Ishikawa (cell line): ENCODE results near the gene NKAIN2.

Source experiments
- CEBPB ChIP-seq: IDR thresholded peaks from 2 replicates; pipeline ENCODE4 v1.6.1; 2012
- CREB1 ChIP-seq: IDR thresholded peaks from 2 replicates; pipeline ENCODE4 v1.6.1; 2012; ENCODE audit warnings: low read depth
- EGR1 ChIP-seq: IDR thresholded peaks from 2 replicates; pipeline ENCODE4 v1.6.1; 2012
- EP300 ChIP-seq: IDR thresholded peaks from 2 replicates; pipeline ENCODE4 v1.6.1; 2012; ENCODE audit warnings: borderline replicate concordance
- FOXM1 ChIP-seq: IDR thresholded peaks from 2 replicates; pipeline ENCODE4 v1.6.1; 2012; ENCODE audit warnings: low read depth, borderline replicate concordance
- MAX ChIP-seq: IDR thresholded peaks from 2 replicates; pipeline ENCODE4 v1.6.1; 2012
- NFIC ChIP-seq: IDR thresholded peaks from 2 replicates; pipeline ENCODE4 v1.6.1; 2012
- RAD21 ChIP-seq: IDR thresholded peaks from 2 replicates; pipeline ENCODE4 v1.6.1; 2012; ENCODE audit warnings: low read depth
- REST ChIP-seq: IDR thresholded peaks from 2 replicates; pipeline ENCODE4 v1.6.1; 2012; ENCODE audit warnings: low read depth, mild to moderate bottlenecking
- TAF1 ChIP-seq: IDR thresholded peaks from 2 replicates; pipeline ENCODE4 v1.6.1; 2012; ENCODE audit warnings: low read depth, mild to moderate bottlenecking
- TCF12 ChIP-seq: IDR thresholded peaks from 2 replicates; pipeline ENCODE4 v1.6.1; 2012; ENCODE audit warnings: low read depth
- TEAD4 ChIP-seq: IDR thresholded peaks from 2 replicates; pipeline ENCODE4 v1.6.1; 2012
- USF1 ChIP-seq: IDR thresholded peaks from 2 replicates; pipeline ENCODE4 v1.6.1; 2012
- YY1 ChIP-seq: IDR thresholded peaks from 2 replicates; pipeline ENCODE4 v1.6.1; 2012; ENCODE audit warnings: low read depth
- ZBTB7A ChIP-seq: IDR thresholded peaks from 2 replicates; pipeline ENCODE4 v1.6.1; 2012; ENCODE audit warnings: low read depth

NKAIN2 gene

GRCh38 chr6:123888771-123889513 is 85.3 kb downstream of the NKAIN2 start:
- TF ChIP-seq ZBTB7A (no peak), TCF12 (no peak), RAD21 (no peak), EP300 (no peak), TAF1 (no peak), FOXM1 (no peak), USF1 (no peak), EGR1 (no peak)

GRCh38 chr6:123895346-123895745 is 91.7 kb downstream of the NKAIN2 start:
- TF ChIP-seq TAF1 (no peak), REST (peak; percentile 67; the same call in 1 of the 2 replicates)

GRCh38 chr6:123895806-123896205 is 92.1 kb downstream of the NKAIN2 start:
- no peak for TF ChIP-seq CREB1
- no peak for TF ChIP-seq NFIC
- TF ChIP-seq TCF12 = no peak
- no peak for TF ChIP-seq RAD21
- no peak for TF ChIP-seq MAX
- no peak for TF ChIP-seq USF1
- no peak for TF ChIP-seq REST
- no peak for TF ChIP-seq EP300
- TF ChIP-seq EGR1 = no peak
- TF ChIP-seq TEAD4 = no peak
- no peak for TF ChIP-seq FOXM1
- TF ChIP-seq TAF1 = no peak
- no peak for TF ChIP-seq ZBTB7A
- no peak for TF ChIP-seq YY1
- TF ChIP-seq CEBPB = no peak

GRCh38 chr6:123896869-123897268 is 93.2 kb downstream of the NKAIN2 start:
- TF ChIP-seq EP300 = no peak
- no peak for TF ChIP-seq RAD21
- no peak for TF ChIP-seq USF1
- TF ChIP-seq EGR1 = no peak
- TF ChIP-seq REST = no peak
- no peak for TF ChIP-seq ZBTB7A
- TF ChIP-seq TCF12 = no peak
- TF ChIP-seq YY1 = no peak

GRCh38 chr6:123897965-123898364 is 94.3 kb downstream of the NKAIN2 start:
- TF ChIP-seq EGR1 (no peak), NFIC (no peak), USF1 (no peak), REST (no peak)
